Right lobe of liver (tissue), 6 donors: ENCODE measurements around the gene ACVR1. TPM values are rescaled to one million over a fixed set of nuclear protein-coding genes. Genes with fewer than 3 reads are reported as not detected.

Source experiments
- ATAC-seq, 4 donors: fragments of 200-7000 bp; cut with Tn5 transposase; one replicate each; pipeline ENCODE4 v1.9.1; 2020; ENCODE audit warnings: mild to moderate bottlenecking in 4 of 4, moderate library complexity in 4 of 4
- DNase-seq, 3 donors: peaks; one replicate each; pipeline ENCODE4 v3.0.0-alpha.2; 2020
- H3K27ac ChIP-seq, 3 donors: fragments of 200-600 bp; one replicate each; pipeline ENCODE4 v1.8.0; 2022
- H3K27me3 ChIP-seq, 2 donors: fragments of 200-600 bp; one replicate each; pipeline ENCODE4 v1.8.0; 2022
- H3K36me3 ChIP-seq, 4 donors: fragments of 200-600 bp; sonication (generic) in 1 of 4; one replicate each; pipeline versions ENCODE4 v1.5.1 to v1.8.0; 2017 to 2022; ENCODE audit warnings: control low read depth in 1 of 4
- H3K4me1 ChIP-seq, 4 donors: fragments of 200-600 bp; sonication (generic) in 1 of 4; one replicate each; pipeline versions ENCODE4 v1.5.1 to v1.8.0; 2017 to 2022; ENCODE audit warnings: control low read depth in 1 of 4
- H3K4me3 ChIP-seq, 3 donors: fragments of 200-600 bp; one replicate each; pipeline ENCODE4 v1.8.0; 2022
- H3K9me3 ChIP-seq, 4 donors: fragments of 200-600 bp; sonication (generic) in 1 of 4; one replicate each; pipeline versions ENCODE4 v1.5.1 to v1.8.0; 2017 to 2022; ENCODE audit warnings: control low read depth in 1 of 4
- POLR2A ChIP-seq: fragments of 450-650 bp; IDR thresholded peaks from one replicate; pipeline ENCODE4 v1.6.1; 2017; ENCODE audit warnings: antibody characterized with exemption, mild to moderate bottlenecking
- WGBS: methylation state at CpG from one replicate; pipeline ENCODE4 v1.1.6; 2018; ENCODE audit warnings: low coverage, low lambda C conversion rate; ENCODE audit not compliant: insufficient coverage; ENCODE audit errors: missing lambda C conversion rate; 5-methylcytosine and 5-hydroxymethylcytosine counted together
- intact Hi-C, 2 donors: fragments of 100-400 bp; cut with DNase I; formaldehyde crosslinking; loops; one replicate each; pipeline versions ENCODE4 v1.11.2 to v1.14.1; 2022
- total RNA-seq, 6 experiments: library from RNA; depleted of rRNA in 2 of 6; stranded (reverse); fragments of >200 nt in 2 of 6; fragmentation: NEBNext Ultra II Directional in 3 of 6; extraction: Animal tissue kit (Norgen Biotek cat#: 25700) in 3 of 6; gene quantifications; one replicate each; pipeline versions ENCODE4 v1.1.0 to v1.2.4, GENCODE V29; 2016 to 2023
- TF ChIP-seq, protein P1 (sequence below), 4 donors: fragments of 200-600 bp in 3 of 4; fragments of 450-650 bp in 1 of 4; IDR thresholded peaks; one replicate each; pipeline versions ENCODE4 v1.5.1 to v1.8.0; 2016 to 2022; ENCODE audit warnings: antibody characterized with exemption in 4 of 4, mild to moderate bottlenecking in 2 of 4
- donor health status: DM: no; HTN: yes; CAD: no.
- donor health status: DM: no; HTN: no; CAD: no.
- donor health status: DM: no; HTN: no; CAD: no.
- donor health status: DM: no; HTN: yes; CAD: no.
- donor health status: DM: no; HTN: yes; CAD: no.

ACVR1 gene
- total RNA-seq, 6 experiments from 2014 or later = 10.9 to 25.1 (median 14.6) TPM

DNA sequence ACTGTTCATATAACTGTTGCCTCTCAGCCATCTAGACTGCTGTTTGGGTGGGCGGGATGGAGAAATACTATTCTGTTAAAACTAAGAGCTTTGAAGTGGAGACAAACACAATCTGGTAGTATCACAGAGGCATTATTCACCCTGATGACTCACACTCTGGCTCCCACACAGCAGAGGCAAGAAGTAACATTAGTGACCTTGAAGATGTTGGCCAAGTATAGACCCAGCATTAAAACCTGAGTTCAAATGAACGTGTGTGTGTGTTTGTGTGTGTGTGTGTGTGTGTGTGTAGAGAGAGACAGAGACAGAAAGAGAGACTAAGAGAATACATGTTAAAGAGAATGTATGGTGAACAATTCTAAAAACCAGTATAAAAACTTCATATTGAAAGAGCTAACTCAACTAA, 22.5 kb upstream of the ACVR1 start:
- no peaks in the 10 kb centered on the region for H3K27me3 ChIP-seq
- no peaks in the 10 kb centered on the region for H3K36me3 ChIP-seq
- no peak overlapping the region for H3K27ac ChIP-seq
- intact Hi-C loops = no loop called here
- no peak overlapping the region for H3K4me3 ChIP-seq
- ATAC-seq (peak in 1 of 4 donors; percentile 43), DNase-seq (no peak)
- H3K4me1 ChIP-seq = no peaks in the 10 kb centered on the region
- no peaks in the 10 kb centered on the region for H3K9me3 ChIP-seq
- TF ChIP-seq POLR2A = no peak
- TF ChIP-seq, protein P1, sequence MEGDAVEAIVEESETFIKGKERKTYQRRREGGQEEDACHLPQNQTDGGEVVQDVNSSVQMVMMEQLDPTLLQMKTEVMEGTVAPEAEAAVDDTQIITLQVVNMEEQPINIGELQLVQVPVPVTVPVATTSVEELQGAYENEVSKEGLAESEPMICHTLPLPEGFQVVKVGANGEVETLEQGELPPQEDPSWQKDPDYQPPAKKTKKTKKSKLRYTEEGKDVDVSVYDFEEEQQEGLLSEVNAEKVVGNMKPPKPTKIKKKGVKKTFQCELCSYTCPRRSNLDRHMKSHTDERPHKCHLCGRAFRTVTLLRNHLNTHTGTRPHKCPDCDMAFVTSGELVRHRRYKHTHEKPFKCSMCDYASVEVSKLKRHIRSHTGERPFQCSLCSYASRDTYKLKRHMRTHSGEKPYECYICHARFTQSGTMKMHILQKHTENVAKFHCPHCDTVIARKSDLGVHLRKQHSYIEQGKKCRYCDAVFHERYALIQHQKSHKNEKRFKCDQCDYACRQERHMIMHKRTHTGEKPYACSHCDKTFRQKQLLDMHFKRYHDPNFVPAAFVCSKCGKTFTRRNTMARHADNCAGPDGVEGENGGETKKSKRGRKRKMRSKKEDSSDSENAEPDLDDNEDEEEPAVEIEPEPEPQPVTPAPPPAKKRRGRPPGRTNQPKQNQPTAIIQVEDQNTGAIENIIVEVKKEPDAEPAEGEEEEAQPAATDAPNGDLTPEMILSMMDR (IDR thresholded peaks at IDR 0.05) = no peak
- WGBS = 27% methylated on average over 1 of the region's 2 CpGs

DNA sequence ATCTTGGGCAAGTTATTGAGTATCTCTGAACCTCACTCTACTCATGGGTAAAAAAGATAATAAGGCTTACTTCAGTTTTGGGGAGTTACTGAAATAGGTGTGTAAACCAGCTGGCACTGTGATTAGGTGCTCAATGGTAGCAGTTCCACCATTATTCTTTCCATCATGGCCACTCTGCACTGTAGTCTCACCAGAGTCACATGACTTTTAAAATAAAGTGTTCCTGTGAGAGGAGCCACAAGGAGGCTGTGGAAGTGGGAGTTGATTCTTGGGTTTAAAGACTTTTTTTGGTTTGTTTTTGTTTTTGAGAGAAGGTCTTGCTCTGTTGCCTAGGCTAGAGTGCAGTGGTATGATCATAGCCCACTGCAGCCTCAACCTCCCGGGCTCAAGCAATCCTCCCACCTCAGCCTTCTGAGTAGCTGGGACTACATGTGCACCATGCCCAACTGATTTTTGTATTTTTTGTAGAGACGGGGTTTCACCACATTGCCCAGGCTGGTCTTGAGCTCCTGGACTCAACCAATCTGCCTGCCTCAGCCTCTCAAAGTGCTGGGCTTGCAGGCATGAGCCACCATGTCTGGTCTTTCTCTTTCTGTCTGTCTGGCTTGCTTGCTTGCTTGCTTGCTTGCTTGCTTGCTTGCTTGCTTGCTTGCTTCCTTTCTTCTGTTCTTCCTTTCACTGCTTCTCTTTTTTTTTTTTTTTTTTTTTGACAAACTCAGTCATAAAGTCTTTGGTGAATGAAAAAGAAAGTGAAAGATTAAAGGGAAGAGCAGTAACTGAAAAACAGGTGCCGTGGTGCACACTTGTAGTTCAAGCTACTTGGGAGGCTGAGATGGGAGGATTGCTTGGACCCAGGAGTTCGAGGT, 21.2 kb upstream of the ACVR1 start:
- ATAC-seq = peak in 2 of 4 donors; percentile 18 to 27
- intact Hi-C loops = no loop called here
- H3K27ac ChIP-seq = no peak overlapping the region

DNA sequence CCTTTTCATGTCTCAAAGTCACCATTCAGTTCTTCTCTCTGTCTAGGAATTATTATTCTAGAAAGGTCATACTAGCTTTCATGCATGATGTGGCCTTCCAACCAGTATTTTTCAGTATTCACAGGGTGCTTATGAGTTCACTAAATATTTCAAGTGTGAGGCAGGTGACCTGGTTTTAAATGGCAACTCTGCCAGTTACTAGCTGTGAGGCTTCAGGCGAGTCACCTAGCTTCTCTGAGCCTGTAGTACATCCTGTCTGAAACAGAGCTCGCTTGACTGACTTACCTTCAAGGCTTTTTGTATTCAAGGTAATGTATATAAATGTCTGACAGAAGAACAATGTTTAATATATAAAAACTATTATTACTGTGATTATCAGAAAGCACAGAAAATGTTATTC, 19.4 kb upstream of the ACVR1 start:
- no peak for DNase-seq
- TF ChIP-seq POLR2A = no peak
- TF ChIP-seq, protein P1 (IDR thresholded peaks at IDR 0.05) = no peak
- Histone ChIP-seq H3K9me3 (no peaks in the 10 kb centered on the region), H3K36me3 (no peaks in the 10 kb centered on the region), H3K4me1 (no peaks in the 10 kb centered on the region), H3K27me3 (no peaks in the 10 kb centered on the region), H3K4me3 (no peak overlapping the region), H3K27ac (no peak overlapping the region)
- intact Hi-C loops = no loop called here
- ATAC-seq = no peak
- 96% methylated on average over 2 of the region's 2 CpGs for WGBS

More for the DNA sequence above, 21.2 kb upstream of the ACVR1 start:
- TF ChIP-seq, protein P1 (IDR thresholded peaks at IDR 0.05) = no peak
- no peak for TF ChIP-seq POLR2A
- H3K27me3 ChIP-seq = no peaks in the 10 kb centered on the region
- H3K36me3 ChIP-seq = no peaks in the 10 kb centered on the region
- no peaks in the 10 kb centered on the region for H3K4me1 ChIP-seq
- 69% methylated on average over 3 of the region's 4 CpGs for WGBS
- H3K9me3 ChIP-seq = no peaks in the 10 kb centered on the region
- H3K4me3 ChIP-seq = no peak overlapping the region
- DNase-seq = no peak

DNA sequence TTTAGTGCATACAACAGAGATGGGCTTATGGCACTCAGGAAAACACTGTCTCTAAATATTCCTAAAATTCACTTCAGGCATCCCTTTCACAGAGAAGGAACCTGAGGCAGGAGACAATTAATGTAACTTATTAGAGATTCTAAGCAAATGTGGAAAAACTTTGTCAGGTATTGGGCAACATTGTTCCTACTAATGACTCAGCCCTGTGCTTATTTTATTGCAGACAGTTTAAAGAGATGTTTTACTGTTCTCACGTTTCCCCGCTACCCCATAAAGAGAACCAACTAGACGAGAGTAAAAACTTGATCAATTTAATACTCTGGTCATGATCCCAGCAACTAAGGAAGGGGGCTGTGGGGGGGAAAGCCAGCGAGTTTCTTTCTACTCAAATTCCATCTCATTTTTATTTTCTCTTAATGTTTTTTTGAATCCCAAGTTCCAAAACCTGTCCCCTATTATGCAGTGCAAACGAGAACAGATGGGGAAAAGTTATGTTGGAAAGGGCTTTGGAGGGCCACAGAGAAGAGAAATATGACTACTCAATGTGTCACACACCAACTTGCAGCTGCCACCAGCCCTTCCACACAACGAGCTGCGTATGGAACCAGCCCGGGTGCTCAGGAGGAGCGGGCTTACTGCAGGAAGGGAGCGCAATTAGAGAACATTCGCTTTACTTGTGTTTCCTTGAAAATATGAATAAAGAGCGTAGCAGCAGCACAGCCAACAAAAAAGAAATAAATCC, 18.7 kb upstream of the ACVR1 start:
- Histone ChIP-seq H3K27me3 (no peaks in the 10 kb centered on the region), H3K4me1 (no peaks in the 10 kb centered on the region), H3K9me3 (no peaks in the 10 kb centered on the region), H3K36me3 (no peaks in the 10 kb centered on the region), H3K4me3 (no peak overlapping the region), H3K27ac (no peak overlapping the region)
- TF ChIP-seq POLR2A = no peak
- TF ChIP-seq, protein P1 (IDR thresholded peaks at IDR 0.05) = no peak
- peak in 1 of 4 donors; percentile 44 for ATAC-seq
- intact Hi-C loops = no loop called here
- 90% methylated on average over 12 of the region's 12 CpGs for WGBS
- no peak for DNase-seq
